HT-29 (cell line): Measurements from ENCODE around the gene PLD6. TPM values are rescaled to one million over a fixed set of nuclear protein-coding genes. Genes with fewer than 3 reads are reported as not detected.

ENCODE experiments used
- DNase-seq: peaks from one replicate; pipeline ENCODE4 v3.0.0-alpha.2; 2015; ENCODE audit warnings: low spot score
- small RNA-seq: library from RNA; depleted of rRNA; stranded (forward); fragments of <200 nt; gene quantifications from one replicate; pipeline ENCODE3, GENCODE V24; 2014
- total RNA-seq: library from RNA; depleted of rRNA; stranded (reverse); fragments of >200 nt; shearing (Covaris generic); gene quantifications from 2 replicates; pipeline ENCODE4 v1.2.3, GENCODE V29; 2014; rRNA removed

The PLD6 gene
- total RNA-seq, 1 experiment from 2014 or later = 3.5 TPM

DNA sequence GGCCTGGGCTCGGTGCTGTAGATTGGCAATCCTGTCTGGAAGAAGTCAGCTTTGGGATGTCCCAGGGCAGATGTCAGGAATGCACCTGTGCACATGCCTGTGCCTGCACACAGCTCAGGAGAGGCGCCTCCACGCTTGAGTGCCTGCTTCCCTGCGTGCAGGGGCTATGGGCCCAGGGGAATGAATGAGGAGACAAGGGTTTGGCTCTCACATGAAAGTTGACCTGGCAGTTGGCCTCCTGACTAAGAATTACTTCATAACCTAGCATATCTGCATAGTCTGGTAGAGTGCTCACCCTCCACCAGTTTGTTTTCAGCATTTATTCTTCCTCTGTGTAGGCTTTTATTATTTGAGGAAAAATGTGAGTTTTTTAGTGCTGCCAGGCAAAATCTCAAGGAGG lies 50.0 kb downstream of the PLD6 start:
- DNase-seq = no peak

- no peak for DNase-seq
Measured at GRCh38 chr17:17155568-17155967, 50.6 kb downstream of the PLD6 start.

GRCh38 chr17:17154981-17155380 lies 51.2 kb downstream of the PLD6 start:
- no peak for DNase-seq

GRCh38 chr17:17154556-17154955 lies 51.6 kb downstream of the PLD6 start:
- no peak for DNase-seq

GRCh38 chr17:17153709-17154108 lies 52.4 kb downstream of the PLD6 start:
- no peak for DNase-seq

DNA sequence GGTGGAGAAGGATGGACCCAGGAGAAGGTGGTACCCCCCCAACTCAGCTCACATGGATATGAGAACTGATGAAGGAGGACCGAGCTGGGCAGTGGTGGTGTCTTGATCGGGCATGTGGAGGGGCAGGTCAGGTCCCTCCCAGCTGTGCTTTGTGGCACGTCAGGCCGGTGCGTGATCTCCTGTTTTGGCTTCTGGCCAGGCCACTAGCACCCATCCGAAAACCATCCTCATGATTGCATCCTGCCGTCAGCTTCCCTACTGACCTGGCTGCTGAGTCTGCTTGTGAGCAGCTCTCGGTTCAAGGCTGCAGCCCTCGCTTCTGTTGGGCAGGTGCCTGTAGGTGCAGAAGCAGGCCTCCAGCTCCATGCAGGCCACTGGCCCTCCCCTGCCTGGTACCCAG lies 53.1 kb downstream of the PLD6 start:
- DNase-seq = no peak

DNA sequence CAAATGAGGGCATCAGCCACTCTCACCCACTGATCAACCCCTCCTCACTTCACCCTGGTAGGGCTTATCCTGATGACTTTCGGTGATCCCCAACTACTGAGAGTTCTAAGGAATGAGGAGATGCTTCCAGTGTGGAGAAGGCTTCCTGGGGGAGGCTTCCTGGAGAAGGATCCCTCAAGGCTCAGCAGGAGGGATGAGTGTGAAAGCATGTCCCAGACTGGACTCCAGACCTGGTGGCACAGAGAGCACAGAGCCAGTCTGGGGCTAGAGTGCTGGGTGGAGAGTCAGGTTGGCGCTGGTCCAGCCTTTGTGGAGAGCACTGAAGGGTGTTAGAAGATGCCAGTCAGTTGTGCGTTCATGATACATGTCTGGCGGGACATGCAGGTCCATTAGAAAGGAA lies 53.7 kb downstream of the PLD6 start:
- DNase-seq = no peak

DNA sequence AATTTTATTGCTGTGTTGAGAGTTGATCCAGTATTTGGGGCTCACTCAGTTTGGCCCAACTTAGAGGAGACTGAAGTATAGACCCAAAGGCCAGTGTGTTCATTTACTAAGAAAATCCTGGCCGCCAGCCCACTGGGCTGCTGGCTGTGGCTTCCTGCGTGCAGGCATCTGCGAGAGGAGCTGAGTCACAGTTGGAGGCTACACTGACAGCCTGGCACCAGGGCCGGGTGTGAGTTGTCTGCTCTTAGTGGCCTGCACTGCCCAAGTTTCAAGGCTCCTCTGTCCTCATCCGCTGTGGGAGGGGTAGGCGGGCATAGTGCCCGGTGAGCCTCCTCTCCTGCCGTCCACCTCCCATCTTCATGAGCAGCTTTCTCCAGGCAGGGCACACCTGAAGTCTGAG lies 54.2 kb downstream of the PLD6 start:
- no peak for DNase-seq

DNA sequence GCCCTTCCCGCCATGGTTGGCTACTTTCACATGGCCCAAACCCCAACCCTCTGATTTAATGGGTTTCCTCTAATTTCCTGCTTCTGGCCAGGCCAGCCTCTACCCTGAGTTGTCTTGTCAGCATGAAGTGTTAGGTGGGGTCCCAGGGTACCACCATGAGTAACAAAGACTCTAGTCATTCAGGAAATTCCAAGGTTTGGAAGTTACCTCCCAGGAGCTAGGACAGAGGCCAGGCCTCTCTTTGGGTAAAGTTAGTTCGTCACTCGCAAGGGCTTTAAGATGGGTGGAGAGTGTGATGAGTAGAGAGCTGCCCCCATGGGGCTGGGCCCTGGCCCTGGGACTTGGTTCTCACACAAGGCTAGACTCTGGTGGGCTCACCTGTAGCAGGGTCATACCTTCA lies 54.6 kb downstream of the PLD6 start:
- no peak for DNase-seq

DNA sequence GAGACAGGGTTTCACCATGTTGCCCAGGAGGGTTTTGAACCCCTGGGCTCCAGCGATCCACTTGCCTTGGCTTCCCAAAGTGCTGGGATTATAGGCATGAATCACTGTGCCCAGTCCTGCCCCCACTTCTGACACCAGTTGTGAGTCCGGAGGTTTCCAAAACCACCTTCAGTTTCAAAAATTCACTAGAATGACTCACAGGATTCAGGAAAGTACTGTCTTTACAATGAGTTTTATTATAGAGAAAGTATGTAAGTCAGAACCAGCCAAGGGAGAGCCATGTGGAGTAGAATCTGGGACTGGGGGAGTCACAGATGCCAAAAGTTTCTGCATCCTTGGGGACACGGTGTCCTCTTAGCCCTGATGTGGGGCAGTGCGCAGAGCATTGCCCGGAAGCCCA lies 55.1 kb downstream of the PLD6 start:
- no peak for DNase-seq

Small RNAs within 50 kb of the gene (small RNA-seq; reads per million reads assigned to genes)
- gene RNU6-767P = not detected

Other genes with a start within 250 kb of the PLD6 start
- gene TNFRSF13B, start 234.2 kb downstream of the PLD6 start, total RNA-seq = not detected in 2 replicates
- gene MPRIP, start 163.9 kb downstream of the PLD6 start, total RNA-seq = 147 and 162 TPM in 2 replicates
- gene FLCN, start 30.8 kb upstream of the PLD6 start, total RNA-seq = 14.8 and 21.8 TPM in 2 replicates
- 35.4 and 44.9 TPM in 2 replicates for gene COPS3, start 74.9 kb upstream of the PLD6 start, total RNA-seq
- 0.41 and 2.0 TPM in 2 replicates for gene NT5M, start 97.0 kb upstream of the PLD6 start, total RNA-seq